CD14-positive monocyte (primary cell): Measurements from ENCODE around the gene PDCD4. TPM values are rescaled to one million over a fixed set of nuclear protein-coding genes. Genes with fewer than 3 reads are reported as not detected.

Experiments used
- DNase-seq, 3 donors: peaks; one replicate each; pipeline ENCODE4 v3.0.0-alpha.2; 2011 to 2022
- H2AFZ ChIP-seq: 2 replicates; pipeline ENCODE4 v1.6.0; 2012; ENCODE audit warnings: mild to moderate bottlenecking, low read depth, low read length, inconsistent platforms; ENCODE audit not compliant: insufficient read depth, poor library complexity, severe bottlenecking
- H3K27ac ChIP-seq, 2 donors: 1 replicate in 1 of 2; 2 replicates in 1 of 2; pipeline ENCODE4 v1.5.1; 2012 to 2013; ENCODE audit warnings: low read length in 2 of 2, control low read depth in 1 of 2, inconsistent platforms in 1 of 2, low read depth in 1 of 2, mild to moderate bottlenecking in 1 of 2
- H3K27me3 ChIP-seq, 2 donors: one replicate each; pipeline versions ENCODE4 v1.6.0 to v1.6.1; 2011 to 2013; ENCODE audit warnings: low read length in 2 of 2; ENCODE audit not compliant: control insufficient read depth in 2 of 2, insufficient read depth in 2 of 2
- H3K36me3 ChIP-seq, 2 donors: replicated peaks in 1 of 2; 1 replicate in 1 of 2; 2 replicates in 1 of 2; pipeline versions ENCODE4 v1.5.1 to v1.6.1; 2012 to 2013; ENCODE audit warnings: low read length in 2 of 2, control low read depth in 1 of 2, inconsistent platforms in 1 of 2, mild to moderate bottlenecking in 1 of 2; ENCODE audit not compliant: insufficient read depth in 2 of 2, control insufficient read depth in 1 of 2
- H3K4me1 ChIP-seq, 2 donors: 1 replicate in 1 of 2; 2 replicates in 1 of 2; pipeline versions ENCODE4 v1.5.1 to v1.6.1; 2012 to 2013; ENCODE audit warnings: low read length in 2 of 2, control low read depth in 1 of 2, inconsistent platforms in 1 of 2, mild to moderate bottlenecking in 1 of 2, moderate library complexity in 1 of 2; ENCODE audit not compliant: insufficient read depth in 2 of 2, control insufficient read depth in 1 of 2
- H3K4me2 ChIP-seq: replicated peaks from 2 replicates; pipeline ENCODE3; 2012; ENCODE audit warnings: low read length, moderate library complexity, mild to moderate bottlenecking; ENCODE audit not compliant: poor library complexity, severe bottlenecking; ENCODE audit errors: extremely low read depth
- H3K4me3 ChIP-seq, 3 experiments: fragments of 200-600 bp in 1 of 3; sonication (generic) in 1 of 3; replicated peaks in 1 of 3; 1 replicate in 2 of 3; 2 replicates in 1 of 3; pipeline ENCODE4 v1.5.1; 2011 to 2013; ENCODE audit warnings: low read length in 3 of 3, mild to moderate bottlenecking in 3 of 3, control low read depth in 2 of 3, low read depth in 2 of 3, inconsistent platforms in 1 of 3, moderate library complexity in 1 of 3
- H3K79me2 ChIP-seq: 2 replicates; pipeline ENCODE4 v1.6.0; 2012; ENCODE audit warnings: mild to moderate bottlenecking, control low read depth, inconsistent platforms, low read length, moderate library complexity; ENCODE audit not compliant: insufficient read depth
- H3K9ac ChIP-seq: 2 replicates; pipeline ENCODE4 v1.6.0; 2017; ENCODE audit warnings: low read length, mild to moderate bottlenecking; ENCODE audit not compliant: insufficient read depth, poor library complexity, severe bottlenecking
- H3K9me3 ChIP-seq, 2 donors: replicated peaks in 1 of 2; 1 replicate in 1 of 2; 2 replicates in 1 of 2; pipeline versions ENCODE4 v1.5.1 to v1.6.1; 2012 to 2013; ENCODE audit warnings: low read length in 2 of 2, control low read depth in 1 of 2; ENCODE audit not compliant: control insufficient read depth in 1 of 2, insufficient read depth in 1 of 2
- H4K20me1 ChIP-seq: 2 replicates; pipeline ENCODE4 v1.6.0; 2012; ENCODE audit warnings: mild to moderate bottlenecking, low read length, control low read depth, moderate library complexity; ENCODE audit not compliant: insufficient read depth
- H3K27ac Mint-ChIP-seq, 7 donors: one replicate each; pipeline ENCODE4 v1.8.0; 2020; ENCODE audit warnings: mild to moderate bottlenecking in 7 of 7, mixed read lengths in 7 of 7, moderate library complexity in 6 of 7, inconsistent platforms in 2 of 7
- H3K27me3 Mint-ChIP-seq, 3 donors: one replicate each; pipeline ENCODE4 v1.8.0; 2021 to 2022; ENCODE audit warnings: low read depth in 3 of 3, mild to moderate bottlenecking in 3 of 3, mixed read lengths in 3 of 3, moderate library complexity in 3 of 3, inconsistent platforms in 1 of 3
- H3K36me3 Mint-ChIP-seq, 2 donors: one replicate each; pipeline ENCODE4 v1.8.0; 2020; ENCODE audit warnings: mixed read lengths in 2 of 2, inconsistent platforms in 1 of 2, mild to moderate bottlenecking in 1 of 2
- H3K4me1 Mint-ChIP-seq: one replicate; pipeline ENCODE4 v1.8.0; 2020; ENCODE audit warnings: mild to moderate bottlenecking, mixed read lengths
- H3K4me3 Mint-ChIP-seq, 2 donors: one replicate each; pipeline ENCODE4 v1.8.0; 2020; ENCODE audit warnings: mild to moderate bottlenecking in 2 of 2, mixed read lengths in 2 of 2, moderate library complexity in 1 of 2
- H3K9me3 Mint-ChIP-seq, 7 donors: one replicate each; pipeline ENCODE4 v1.8.0; 2020 to 2022; ENCODE audit warnings: mixed read lengths in 7 of 7, mild to moderate bottlenecking in 6 of 7, moderate library complexity in 6 of 7, inconsistent platforms in 2 of 7
- CTCF ChIP-seq: fragments of 200-600 bp; IDR thresholded peaks from one replicate; pipeline ENCODE4 v1.8.0; 2022; ENCODE audit warnings: antibody characterized with exemption, mild to moderate bottlenecking
- WGBS: methylation state at CpG from one replicate; pipeline ENCODE4 v1.1.5; 2013; ENCODE audit warnings: missing lambda C conversion rate; ENCODE audit not compliant: insufficient coverage; 5-methylcytosine and 5-hydroxymethylcytosine counted together
- intact Hi-C, 2 donors: fragments of 100-400 bp; cut with micrococcal nuclease; formaldehyde crosslinking; loops; one replicate each; pipeline versions ENCODE4 v1.15.0 to v1.15.1; 2023
- polyA plus RNA-seq, 3 donors: library from polyadenylated mRNA; depleted of rRNA in 1 of 3; unstranded in 2 of 3; stranded (reverse) in 1 of 3; fragments of 300-500 nt in 2 of 3; fragments of >200 nt in 1 of 3; fragmentation: Illumina TruSeq in 2 of 3; gene quantifications; 1 replicate in 2 of 3; 2 replicates in 1 of 3; pipeline ENCODE4 v1.2.3, GENCODE V29; 2012 to 2021

The PDCD4 gene
- polyA plus RNA-seq, 3 donors, result 39.8 to 53.4 (median 48.6) TPM

GRCh38 chr10:110841767-110842267, 29.9 kb upstream of the PDCD4 start:
- Mint-ChIP-seq H3K27me3 (no peaks in the 10 kb centered on the region), H3K36me3 (no peaks in the 10 kb centered on the region), H3K4me3 (no peak overlapping the region), H3K4me1 (peaks cover 36% of the 10 kb centered on the region), H3K27ac (peak overlapping the region in 1 of 7 donors; percentile 37), H3K9me3 (no peaks in the 10 kb centered on the region)
- Histone ChIP-seq H4K20me1 (no peaks in the 10 kb centered on the region), H3K27me3 (no peaks in the 10 kb centered on the region), H3K79me2 (no peaks in the 10 kb centered on the region), H3K4me2 (no peak overlapping the region), H3K9me3 (no peaks in the 10 kb centered on the region), H3K9ac (no peak overlapping the region), H3K4me1 (peaks cover 22 to 28% of the 10 kb centered on the region in 2 donors), H3K36me3 (no peaks in the 10 kb centered on the region), H2AFZ (no peak overlapping the region), H3K4me3 (no peak overlapping the region), H3K27ac (no peak overlapping the region)
- TF ChIP-seq CTCF, result no peak
- 92% methylated on average over 9 of the region's 9 CpGs for WGBS
- no peak for DNase-seq
- intact Hi-C loops, result no loop called here

- Mint-ChIP-seq H3K27ac (peak overlapping the region in 5 of 7 donors; percentile 41 to 78 (median 69)), H3K4me1 (peaks cover 40% of the 10 kb centered on the region), H3K36me3 (no peaks in the 10 kb centered on the region), H3K27me3 (no peaks in the 10 kb centered on the region), H3K9me3 (no peaks in the 10 kb centered on the region), H3K4me3 (peak overlapping the region in 1 of 2 donors; percentile 5)
- no peaks in the 10 kb centered on the region for H3K36me3 ChIP-seq
- intact Hi-C loops, result no loop called here
- WGBS, result 51% methylated on average over 5 of the region's 7 CpGs
- H3K9ac ChIP-seq, result no peak overlapping the region
- H3K9me3 ChIP-seq, result no peaks in the 10 kb centered on the region
- H4K20me1 ChIP-seq, result no peaks in the 10 kb centered on the region
- H3K4me2 ChIP-seq, result peak overlapping the region; percentile 14
- H3K4me1 ChIP-seq, result peaks cover 22 to 28% of the 10 kb centered on the region in 2 donors
- H2AFZ ChIP-seq, result no peak overlapping the region
- TF ChIP-seq CTCF, result no peak
- DNase-seq, result no peak
- no peaks in the 10 kb centered on the region for H3K79me2 ChIP-seq
- H3K4me3 ChIP-seq, result no peak overlapping the region
- peak overlapping the region in 1 of 2 donors; percentile 50 for H3K27ac ChIP-seq
- H3K27me3 ChIP-seq, result no peaks in the 10 kb centered on the region
These were observed 29.3 kb upstream of the PDCD4 start for GRCh38 chr10:110842326-110842904.
